HCT116 (cell line): ENCODE measurements around the gene TMEM82. TPM values are rescaled to one million over a fixed set of nuclear protein-coding genes. Genes with fewer than 3 reads are reported as not detected.

Experiments
- ATAC-seq: fragments of 200-7000 bp; cut with Tn5 transposase; 2 replicates; pipeline ENCODE4 v1.9.1; 2020; ENCODE audit warnings: mild to moderate bottlenecking, moderate library complexity
- BruUV-seq: library from RNA; stranded (reverse); fragments of 400-500 nt; replicated peaks from 2 replicates; lab custom pipeline; 2021; lab: Mats Ljungman, UMichigan
- CTCF ChIA-PET: fragments of 300-600 bp; sonication (Branson Sonifier 250); formaldehyde crosslinking; loops from one replicate; lab custom pipeline; 2021; ENCODE audit warnings: antibody characterized with exemption; lab: Charles Lee
- POLR2A ChIA-PET: fragments of 300-600, 350-600 bp; sonication (Branson Sonifier 250); formaldehyde crosslinking; loops from one replicate; lab custom pipeline; 2021; ENCODE audit warnings: antibody characterized with exemption; lab: Charles Lee
- RAD21 ChIA-PET, 2 experiments: fragments of 300-600 bp; sonication (Branson Sonifier 250); formaldehyde crosslinking; loops; one replicate each; lab custom pipeline; 2023; ENCODE audit warnings: low total read pairs in 2 of 2; ENCODE audit not compliant: uncharacterized antibody in 2 of 2, unreplicated experiment in 2 of 2, low non-redundant PET in 1 of 2; lab: Charles Lee
- DNase-seq: peaks from one replicate; pipeline ENCODE4 v3.0.0-alpha.2; 2010; ENCODE audit warnings: low read depth, low spot score
- H2AFZ ChIP-seq: fragments of 200-600 bp; shearing (Covaris generic), sonication (generic); 2 replicates; pipeline ENCODE4 v1.6.1; 2017; ENCODE audit warnings: low read depth, mixed run types, mixed read lengths, antibody characterized with exemption, low read length; ENCODE audit not compliant: poor library complexity, severe bottlenecking
- H3K27ac ChIP-seq: 2 replicates; pipeline ENCODE4 v1.5.1; 2012; ENCODE audit warnings: low read depth, low read length
- H3K27me3 ChIP-seq: fragments of 200-600 bp; sonication (generic); 2 replicates; pipeline ENCODE4 v1.6.1; 2016; ENCODE audit warnings: mixed run types, low read length, mixed read lengths; ENCODE audit not compliant: insufficient read depth
- H3K36me3 ChIP-seq, 2 experiments: fragments of 200-500 bp in 1 of 2; fragments of 200-600 bp in 1 of 2; sonication (Bioruptor generic) in 1 of 2; sonication (generic) in 1 of 2; 2 replicates each; pipeline versions ENCODE4 v1.5.1 to v1.6.1; 2014 to 2016; ENCODE audit warnings: low read length in 2 of 2, inconsistent platforms in 1 of 2, mixed read lengths in 1 of 2, mixed run types in 1 of 2; ENCODE audit not compliant: insufficient read depth in 2 of 2, control insufficient read depth in 1 of 2
- H3K4me1 ChIP-seq, 2 experiments: fragments of 200-600 bp in 1 of 2; sonication (generic) in 1 of 2; 2 replicates each; pipeline versions ENCODE4 v1.5.1 to v1.6.1; 2012 to 2017; ENCODE audit warnings: low read length in 2 of 2, inconsistent platforms in 1 of 2, mild to moderate bottlenecking in 1 of 2, mixed read lengths in 1 of 2, mixed run types in 1 of 2, moderate library complexity in 1 of 2; ENCODE audit not compliant: insufficient read depth in 2 of 2, control insufficient read depth in 1 of 2
- H3K4me2 ChIP-seq: fragments of 200-600 bp; sonication (generic); 2 replicates; pipeline ENCODE4 v1.6.1; 2017; ENCODE audit warnings: mixed run types, low read length, mixed read lengths
- H3K4me3 ChIP-seq, 2 experiments: fragments of 200-600 bp in 1 of 2; sonication (generic) in 1 of 2; replicated peaks in 1 of 2; 2 replicates each; pipeline ENCODE4 v1.5.1; 2011 to 2016; ENCODE audit warnings: low read length in 2 of 2, control low read depth in 1 of 2, low read depth in 1 of 2, mild to moderate bottlenecking in 1 of 2, mixed read lengths in 1 of 2, mixed run types in 1 of 2
- H3K79me2 ChIP-seq: fragments of 200-600 bp; sonication (generic); 2 replicates; pipeline ENCODE4 v1.6.1; 2017; ENCODE audit warnings: mild to moderate bottlenecking, mixed run types, low read length, moderate library complexity, mixed read lengths; ENCODE audit not compliant: insufficient read depth
- H3K9ac ChIP-seq: fragments of 200-600 bp; sonication (generic); 2 replicates; pipeline ENCODE4 v1.6.1; 2016; ENCODE audit warnings: low read length, mixed read lengths
- H3K9me2 ChIP-seq: fragments of 200-600 bp; sonication (generic), shearing (Covaris generic); 2 replicates; pipeline ENCODE4 v1.6.1; 2017; ENCODE audit warnings: mixed run types, mild to moderate bottlenecking, moderate library complexity; ENCODE audit not compliant: insufficient read depth
- H3K9me3 ChIP-seq, 2 experiments: fragments of 200-500 bp in 1 of 2; fragments of 200-600 bp in 1 of 2; sonication (Bioruptor generic) in 1 of 2; sonication (generic) in 1 of 2; 2 replicates each; pipeline ENCODE4 v1.6.1; 2014 to 2017; ENCODE audit warnings: low read length in 2 of 2, mixed read lengths in 2 of 2, inconsistent platforms in 1 of 2, low read depth in 1 of 2, mild to moderate bottlenecking in 1 of 2, mixed run types in 1 of 2, moderate library complexity in 1 of 2; ENCODE audit not compliant: control insufficient read depth in 1 of 2, insufficient read depth in 1 of 2
- H4K20me1 ChIP-seq: fragments of 200-600 bp; sonication (generic), shearing (Covaris generic); 2 replicates; pipeline ENCODE4 v1.6.1; 2017; ENCODE audit warnings: mixed run types, mild to moderate bottlenecking, moderate library complexity; ENCODE audit not compliant: insufficient read depth
- CBX3 ChIP-seq: IDR thresholded peaks from 2 replicates; pipeline ENCODE4 v1.6.1; 2012; ENCODE audit warnings: low read depth
- EZH2 ChIP-seq: fragments of 200-600 bp; sonication (generic); IDR thresholded peaks from 2 replicates; pipeline ENCODE4 v1.6.1; 2017; ENCODE audit warnings: antibody characterized with exemption, mixed run types
- FOSL1 ChIP-seq: IDR thresholded peaks from 2 replicates; pipeline ENCODE4 v1.6.1; 2012; ENCODE audit warnings: low read depth
- SP1 ChIP-seq: IDR thresholded peaks from 2 replicates; pipeline ENCODE4 v1.6.1; 2012; ENCODE audit warnings: low read depth
- ZNF274 ChIP-seq: fragments of 200-500 bp; sonication (Bioruptor generic); IDR thresholded peaks from 2 replicates; pipeline ENCODE4 v1.6.1; 2014; ENCODE audit warnings: mild to moderate bottlenecking, low read depth, low read length, inconsistent platforms
- intact Hi-C: fragments of 100-400 bp; cut with micrococcal nuclease; formaldehyde crosslinking; loops from 2 replicates; pipeline ENCODE4 v1.10.0; 2022
- total RNA-seq: library from RNA; stranded (reverse); gene quantifications from one replicate; pipeline ENCODE4 v1.2.1, GENCODE V29; 2021; ENCODE audit not compliant: unreplicated experiment
- TF ChIP-seq, protein P1 (sequence below): IDR thresholded peaks from 2 replicates; pipeline ENCODE4 v1.6.1; 2011; ENCODE audit warnings: mild to moderate bottlenecking, low read length, moderate library complexity; ENCODE audit not compliant: insufficient replicate concordance; ENCODE audit errors: extremely low read depth
- TF ChIP-seq, protein P2 (sequence below): IDR thresholded peaks from 2 replicates; pipeline ENCODE4 v1.6.1; 2012

The TMEM82 gene
- total RNA-seq, 1 experiment from 2014 or later = not detected

DNA sequence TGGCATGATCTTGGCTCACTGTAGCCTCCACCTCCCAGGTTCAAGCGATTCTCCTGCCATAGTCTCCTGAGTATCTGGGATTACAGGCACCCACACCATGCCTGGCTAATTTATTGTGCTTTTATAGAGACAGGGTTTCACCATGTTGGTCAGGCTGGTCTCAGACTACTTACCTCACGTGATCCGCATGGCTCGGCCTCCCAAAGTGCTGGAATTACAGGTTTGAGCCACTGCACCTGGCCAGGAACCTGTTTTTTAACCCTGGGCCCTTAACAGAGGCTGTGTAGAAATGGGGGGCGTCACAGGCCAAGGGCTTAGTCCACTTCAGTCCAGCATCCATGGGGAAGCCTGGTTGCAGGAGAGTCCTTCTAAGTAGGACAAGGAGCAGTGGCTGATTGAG is 25.6 kb downstream of the TMEM82 start:
- Histone ChIP-seq H2AFZ (no peak overlapping the region), H3K27ac (no peak overlapping the region), H3K4me1 (peaks cover 3 to 12% of the 10 kb centered on the region in 2 experiments; a peak in 3 of 4 replicates), H3K79me2 (no peaks in the 10 kb centered on the region), H3K9ac (no peak overlapping the region), H4K20me1 (no peaks in the 10 kb centered on the region), H3K4me2 (no peak overlapping the region), H3K27me3 (no peaks in the 10 kb centered on the region)
- no TSS peak for BruUV-seq
- no peak for ATAC-seq
- intact Hi-C loops = no loop called here
- TF ChIP-seq EZH2 (no peak), SP1 (no peak), ZNF274 (no peak), FOSL1 (no peak)
- TF ChIP-seq, protein P1, sequence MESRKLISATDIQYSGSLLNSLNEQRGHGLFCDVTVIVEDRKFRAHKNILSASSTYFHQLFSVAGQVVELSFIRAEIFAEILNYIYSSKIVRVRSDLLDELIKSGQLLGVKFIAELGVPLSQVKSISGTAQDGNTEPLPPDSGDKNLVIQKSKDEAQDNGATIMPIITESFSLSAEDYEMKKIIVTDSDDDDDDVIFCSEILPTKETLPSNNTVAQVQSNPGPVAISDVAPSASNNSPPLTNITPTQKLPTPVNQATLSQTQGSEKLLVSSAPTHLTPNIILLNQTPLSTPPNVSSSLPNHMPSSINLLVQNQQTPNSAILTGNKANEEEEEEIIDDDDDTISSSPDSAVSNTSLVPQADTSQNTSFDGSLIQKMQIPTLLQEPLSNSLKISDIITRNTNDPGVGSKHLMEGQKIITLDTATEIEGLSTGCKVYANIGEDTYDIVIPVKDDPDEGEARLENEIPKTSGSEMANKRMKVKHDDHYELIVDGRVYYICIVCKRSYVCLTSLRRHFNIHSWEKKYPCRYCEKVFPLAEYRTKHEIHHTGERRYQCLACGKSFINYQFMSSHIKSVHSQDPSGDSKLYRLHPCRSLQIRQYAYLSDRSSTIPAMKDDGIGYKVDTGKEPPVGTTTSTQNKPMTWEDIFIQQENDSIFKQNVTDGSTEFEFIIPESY = no peak
- TF ChIP-seq, protein P2, sequence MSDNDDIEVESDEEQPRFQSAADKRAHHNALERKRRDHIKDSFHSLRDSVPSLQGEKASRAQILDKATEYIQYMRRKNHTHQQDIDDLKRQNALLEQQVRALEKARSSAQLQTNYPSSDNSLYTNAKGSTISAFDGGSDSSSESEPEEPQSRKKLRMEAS = no peak
- TF ChIP-seq, all 23 proteins: peak for 0
- H3K4me3 ChIP-seq = no peak overlapping the region
- no peaks in the 10 kb centered on the region for H3K9me2 ChIP-seq
- CTCF ChIA-PET = no interaction called here
- no peaks in the 10 kb centered on the region for H3K36me3 ChIP-seq
- DNase-seq = no peak
- POLR2A ChIA-PET = no interaction called here
- no peaks in the 10 kb centered on the region for H3K9me3 ChIP-seq
- RAD21 ChIA-PET = no interaction called here

DNA sequence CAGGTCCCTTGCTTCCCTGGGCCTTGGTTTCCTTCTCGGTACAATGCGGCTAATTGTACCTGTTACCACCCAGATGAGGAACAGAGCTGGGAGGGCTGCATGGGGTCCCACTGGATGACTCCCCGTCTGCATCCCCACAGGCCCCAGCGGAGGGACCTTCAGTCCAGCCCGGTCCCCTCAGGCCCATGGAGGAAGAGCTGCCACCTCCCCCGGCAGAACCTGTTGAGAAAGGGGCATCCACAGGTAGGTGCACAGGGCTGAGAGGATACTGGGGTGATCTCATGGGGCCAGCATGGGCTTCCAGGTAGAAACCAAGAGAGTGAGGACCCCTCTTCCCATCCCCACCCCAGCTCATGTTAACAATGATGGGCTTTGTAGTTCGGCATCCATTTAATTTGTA is 26.1 kb downstream of the TMEM82 start:
- Histone ChIP-seq H3K79me2 (no peaks in the 10 kb centered on the region), H2AFZ (no peak overlapping the region), H3K36me3 (no peaks in the 10 kb centered on the region), H3K4me2 (no peak overlapping the region), H3K4me3 (no peak overlapping the region), H3K9ac (no peak overlapping the region), H3K4me1 (peaks cover 3 to 12% of the 10 kb centered on the region in 2 experiments; a peak in 3 of 4 replicates), H3K27ac (no peak overlapping the region), H3K9me2 (no peaks in the 10 kb centered on the region), H3K27me3 (no peaks in the 10 kb centered on the region), H3K9me3 (no peaks in the 10 kb centered on the region), H4K20me1 (no peaks in the 10 kb centered on the region)
- ATAC-seq (no peak), DNase-seq (no peak)
- ChIA-PET RAD21 (no interaction called here), POLR2A (no interaction called here), CTCF (no interaction called here)
- BruUV-seq = no TSS peak
- intact Hi-C loops = no loop called here
- TF ChIP-seq ZNF274 (no peak), CBX3 (no peak), SP1 (no peak)
